DOHH2 (cell line): ENCODE measurements around the gene OCIAD2.

Experiments
- CTCF ChIP-seq: fragments of 200-600 bp; sonication (generic); IDR thresholded peaks from one replicate; pipeline ENCODE4 v1.5.1; 2014; ENCODE audit warnings: antibody characterized with exemption, mild to moderate bottlenecking, low read depth, low read length; ENCODE audit not compliant: poor library complexity, severe bottlenecking
- EZH2phosphoT487 ChIP-seq: fragments of 200-600 bp; sonication (generic); IDR thresholded peaks from 2 replicates; pipeline ENCODE4 v1.6.1; 2017; ENCODE audit warnings: borderline replicate concordance, mild to moderate bottlenecking, antibody characterized with exemption, low read length, moderate library complexity, mixed read lengths

- TF ChIP-seq EZH2phosphoT487 (no peak), CTCF (no peak)
Measured at GRCh38 chr4:48949518-48950219, 43.1 kb upstream of the OCIAD2 start.
